SW 1271 (cell line): ENCODE data around the gene ST3GAL3.

ENCODE experiments used
- DNase-seq, 2 experiments: peaks; one replicate each; lab custom pipeline; 2025; lab: John Stamatoyannopoulos, UW

The ST3GAL3 gene

DNA sequence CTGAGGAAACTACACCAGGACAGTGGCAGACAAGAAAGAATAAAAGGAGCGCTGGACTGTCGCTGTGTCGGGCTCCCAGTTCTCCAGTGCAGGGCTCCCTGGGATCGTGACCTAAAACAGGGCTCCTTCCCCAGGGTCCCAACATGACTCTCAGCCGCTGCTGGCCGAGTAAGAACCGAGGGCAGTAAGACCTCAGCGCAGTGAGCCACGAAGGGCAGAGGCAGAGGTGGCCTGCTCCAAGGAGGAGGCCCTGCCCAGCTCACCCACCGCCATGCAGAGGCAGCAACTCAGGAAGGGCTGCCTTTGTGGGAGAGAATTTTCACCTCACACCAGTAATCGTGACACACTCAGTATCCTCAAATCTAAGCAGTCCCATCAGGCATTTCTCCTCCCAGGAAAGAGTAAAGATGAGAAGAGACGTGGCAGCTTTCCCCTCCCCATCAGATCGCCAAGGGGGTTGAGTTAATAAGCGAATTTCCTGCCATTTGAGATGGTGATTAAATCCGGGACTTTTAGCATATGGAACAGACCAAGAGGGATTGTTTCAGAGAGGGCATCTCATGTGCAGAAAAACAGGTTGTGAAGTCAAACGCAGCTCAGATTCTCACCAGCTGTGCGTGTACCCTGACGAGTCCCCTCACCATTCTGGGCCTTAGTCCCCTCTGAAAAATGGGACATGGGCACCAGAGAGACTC, 206.5 kb downstream of the ST3GAL3 start:
- DNase-seq: no peak

DNA sequence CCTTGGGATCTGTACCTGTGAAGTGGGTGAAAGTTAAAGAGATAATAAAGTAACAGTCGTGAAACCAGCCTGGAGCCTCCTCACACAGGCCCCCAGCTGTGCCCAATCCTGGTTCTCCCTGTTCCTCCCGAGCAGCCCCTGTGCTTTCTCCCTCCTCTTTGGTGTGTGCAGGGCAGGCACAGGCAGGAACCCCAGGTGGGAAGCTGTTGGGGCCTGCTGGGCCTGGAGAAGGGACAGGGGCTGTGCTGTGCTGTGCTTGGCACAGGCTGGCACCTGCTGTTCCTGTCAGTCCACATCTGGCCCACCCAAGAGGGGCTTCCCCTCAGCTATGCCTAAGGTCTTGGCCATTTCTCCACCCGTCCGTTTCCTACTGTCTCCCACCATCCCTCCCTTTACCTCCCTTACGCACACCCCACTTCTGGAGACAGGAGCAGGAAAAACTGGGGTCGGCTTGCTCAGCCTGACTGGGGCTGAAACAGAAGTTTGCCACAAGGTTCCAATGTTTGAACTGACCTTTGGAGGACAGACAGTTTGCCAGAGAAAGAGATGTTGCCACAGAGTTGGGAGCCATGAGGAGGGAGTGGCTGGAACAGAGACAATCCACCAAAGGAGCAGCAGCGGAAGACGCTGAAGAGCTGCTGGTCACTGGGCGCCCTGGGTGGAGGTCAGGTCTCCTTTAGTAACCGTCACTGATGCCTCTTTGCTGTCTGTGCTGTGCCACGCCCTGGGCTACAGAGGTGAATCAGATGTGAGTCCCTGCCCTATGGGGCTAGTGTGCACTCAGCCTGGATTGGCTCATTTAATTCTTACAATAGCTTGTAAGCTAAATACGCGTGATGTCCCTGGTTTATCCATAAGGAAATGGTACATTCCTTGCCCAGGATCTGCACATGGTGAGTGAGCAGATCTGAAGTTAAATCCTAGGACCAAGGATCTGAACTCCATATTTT, 207.5 kb downstream of the ST3GAL3 start:
- DNase-seq: no peak

DNA sequence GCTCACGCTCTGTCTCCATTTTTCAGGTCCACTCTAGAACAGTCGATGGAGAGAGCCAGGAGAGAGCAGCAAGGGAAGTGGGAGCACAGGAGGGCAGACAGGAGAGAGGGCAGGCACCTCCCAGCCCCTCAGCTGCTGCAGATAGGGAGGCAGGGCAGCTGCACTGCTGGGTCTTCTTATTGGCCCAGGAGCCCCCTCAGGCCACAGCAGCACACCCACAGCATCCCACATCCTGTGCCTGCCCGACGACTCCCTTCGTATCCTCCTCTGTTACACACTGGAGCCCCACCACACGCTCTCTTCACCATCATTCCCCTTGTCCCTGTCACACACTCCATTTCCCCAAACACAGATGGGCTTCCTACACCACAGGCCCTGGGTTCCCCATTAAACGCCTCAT, 212.6 kb downstream of the ST3GAL3 start:
- no peak for DNase-seq

DNA sequence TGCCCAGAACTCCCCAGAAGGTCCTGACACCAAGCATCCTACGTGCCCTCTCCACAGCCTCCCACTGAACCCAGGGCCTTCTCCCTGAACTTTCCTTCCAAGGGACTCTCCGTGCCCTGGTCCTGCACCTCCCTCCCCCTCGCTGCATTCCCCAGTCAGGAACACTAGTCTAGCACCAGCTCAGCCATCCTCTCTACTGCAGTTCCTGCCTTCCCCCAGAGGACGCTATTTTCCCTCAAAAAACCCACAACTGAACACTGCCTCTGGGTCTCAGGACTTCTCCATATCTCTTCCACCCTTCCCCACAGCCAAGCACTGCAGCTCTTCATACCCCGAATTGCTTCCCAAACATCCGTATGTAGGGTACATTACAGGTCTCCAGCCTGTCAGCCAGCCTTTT, 213.7 kb downstream of the ST3GAL3 start:
- DNase-seq: no peak

GRCh38 chr1:43924516-43924915, 217.2 kb downstream of the ST3GAL3 start:
- no peak for DNase-seq

DNA sequence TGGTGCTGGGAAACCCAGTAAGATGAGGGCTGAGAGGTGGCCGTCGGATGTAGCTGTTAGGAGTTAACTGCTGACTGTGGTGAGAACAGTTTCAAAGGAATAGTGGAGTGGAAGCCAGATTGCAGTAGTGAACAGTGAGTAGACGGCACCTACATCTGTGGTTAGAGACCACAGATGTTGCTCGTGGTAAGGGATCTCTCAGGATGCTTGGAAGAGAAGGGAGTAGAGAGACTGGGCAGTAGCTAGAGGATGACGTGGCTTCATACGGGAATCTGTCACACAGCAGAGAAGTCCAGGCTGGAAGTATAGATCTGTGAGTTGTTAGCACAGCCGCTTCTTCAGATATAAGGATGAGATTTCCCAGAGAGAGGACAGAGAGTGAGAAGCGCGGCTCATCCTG, 218.5 kb downstream of the ST3GAL3 start:
- no peak for DNase-seq

GRCh38 chr1:43930168-43930948, 223.0 kb downstream of the ST3GAL3 start:
- no peak for DNase-seq

- DNase-seq: no peak
Observed at GRCh38 chr1:43930949-43931275, 223.6 kb downstream of the ST3GAL3 start.

- DNase-seq: no peak
Observed at GRCh38 chr1:43931711-43932660, 224.7 kb downstream of the ST3GAL3 start.

GRCh38 chr1:43932786-43933385, 225.6 kb downstream of the ST3GAL3 start:
- no peak for DNase-seq

- DNase-seq: no peak
Observed at GRCh38 chr1:43933386-43934100, 226.2 kb downstream of the ST3GAL3 start, which contains the start of gene ARTN. Gene ARTN (plus strand): TSS chr1:43933801. CDS start chr1:43935657, 1,856 bp downstream.

DNA sequence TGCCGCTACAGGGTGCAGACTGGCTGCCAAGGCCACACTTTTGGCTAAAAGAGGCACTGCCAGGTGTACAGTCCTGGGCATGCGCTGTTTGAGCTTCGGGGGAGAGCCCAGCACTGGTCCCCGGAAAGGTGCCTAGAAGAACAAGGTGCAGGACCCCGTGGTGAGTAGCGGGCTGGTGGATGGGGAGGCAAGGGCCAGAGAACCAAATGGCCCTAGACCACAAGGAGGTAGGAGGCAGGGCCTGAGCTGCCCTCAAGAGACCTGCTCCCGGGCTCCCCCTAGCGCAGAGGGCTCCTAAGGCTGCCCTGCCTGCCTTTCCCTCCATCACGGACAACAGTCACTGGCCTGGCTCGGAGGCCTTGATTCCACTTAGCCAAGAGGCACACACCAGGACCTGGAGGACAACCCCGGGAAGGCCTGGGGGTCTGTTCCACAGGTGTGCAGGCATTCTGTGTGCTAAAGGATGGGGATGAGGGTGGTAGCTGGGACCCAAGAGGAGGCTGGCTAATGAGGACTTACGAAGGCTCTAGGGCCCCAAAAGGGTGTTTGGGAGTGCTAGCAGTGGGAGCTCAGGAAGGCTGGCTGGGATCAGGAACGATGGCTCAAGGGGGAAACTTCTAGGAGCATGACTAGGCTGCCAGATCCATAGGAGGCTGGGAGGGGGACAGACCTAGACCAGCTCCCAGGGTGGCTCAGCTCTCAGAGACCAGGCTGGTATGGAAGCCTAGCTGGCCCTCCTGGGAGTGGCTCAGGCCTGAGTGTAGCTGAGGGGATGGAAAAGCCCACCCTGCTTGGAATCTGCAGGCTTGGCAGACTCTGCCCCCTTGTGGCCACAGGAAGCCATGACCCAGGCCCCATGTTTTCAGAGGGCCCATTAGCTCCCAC, 227.0 kb downstream of the ST3GAL3 start:
- DNase-seq: peak in 1 of 2 experiments; percentile 36

DNA sequence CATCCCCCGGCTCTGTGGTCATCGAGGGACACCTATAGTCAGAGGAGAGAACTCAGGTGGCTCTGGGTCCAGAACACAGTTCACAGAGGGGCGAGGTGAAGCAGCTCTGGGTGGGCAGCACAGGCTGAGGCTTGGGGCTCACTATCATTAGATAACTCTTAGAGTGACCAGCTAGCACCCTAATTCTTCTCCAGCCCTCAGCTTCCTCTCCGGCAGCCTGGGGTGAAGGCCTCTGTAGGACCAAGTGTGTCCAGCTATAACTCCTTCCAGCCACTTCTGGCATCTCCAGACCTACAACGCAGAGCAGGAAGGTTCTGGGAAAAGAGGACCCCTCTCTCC, 227.6 kb downstream of the ST3GAL3 start:
- DNase-seq: no peak

DNA sequence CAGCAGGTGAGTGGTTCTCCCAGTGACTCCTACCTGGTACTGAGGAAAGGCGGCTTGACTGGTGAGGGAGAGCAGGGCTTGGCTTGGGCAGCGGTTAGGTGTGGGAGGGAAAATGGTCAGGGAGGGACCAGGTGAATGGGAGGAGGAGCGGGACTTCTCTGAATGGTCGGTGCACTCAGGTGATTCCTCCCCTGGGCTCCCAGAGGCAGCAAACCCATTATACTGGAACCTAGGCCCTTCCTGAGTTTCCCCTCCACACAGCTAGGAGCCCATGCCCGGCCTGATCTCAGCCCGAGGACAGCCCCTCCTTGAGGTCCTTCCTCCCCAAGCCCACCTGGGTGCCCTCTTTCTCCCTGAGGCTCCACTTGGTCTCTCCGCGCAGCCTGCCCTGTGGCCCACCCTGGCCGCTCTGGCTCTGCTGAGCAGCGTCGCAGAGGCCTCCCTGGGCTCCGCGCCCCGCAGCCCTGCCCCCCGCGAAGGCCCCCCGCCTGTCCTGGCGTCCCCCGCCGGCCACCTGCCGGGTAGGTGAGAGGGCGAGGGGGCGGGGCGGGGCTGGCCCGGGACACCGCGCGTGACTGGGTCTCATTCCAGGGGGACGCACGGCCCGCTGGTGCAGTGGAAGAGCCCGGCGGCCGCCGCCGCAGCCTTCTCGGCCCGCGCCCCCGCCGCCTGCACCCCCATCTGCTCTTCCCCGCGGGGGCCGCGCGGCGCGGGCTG, 228.5 kb downstream of the ST3GAL3 start:
- DNase-seq: no peak

- DNase-seq: no peak
Observed at GRCh38 chr1:43936431-43937151, 229.3 kb downstream of the ST3GAL3 start.

DNA sequence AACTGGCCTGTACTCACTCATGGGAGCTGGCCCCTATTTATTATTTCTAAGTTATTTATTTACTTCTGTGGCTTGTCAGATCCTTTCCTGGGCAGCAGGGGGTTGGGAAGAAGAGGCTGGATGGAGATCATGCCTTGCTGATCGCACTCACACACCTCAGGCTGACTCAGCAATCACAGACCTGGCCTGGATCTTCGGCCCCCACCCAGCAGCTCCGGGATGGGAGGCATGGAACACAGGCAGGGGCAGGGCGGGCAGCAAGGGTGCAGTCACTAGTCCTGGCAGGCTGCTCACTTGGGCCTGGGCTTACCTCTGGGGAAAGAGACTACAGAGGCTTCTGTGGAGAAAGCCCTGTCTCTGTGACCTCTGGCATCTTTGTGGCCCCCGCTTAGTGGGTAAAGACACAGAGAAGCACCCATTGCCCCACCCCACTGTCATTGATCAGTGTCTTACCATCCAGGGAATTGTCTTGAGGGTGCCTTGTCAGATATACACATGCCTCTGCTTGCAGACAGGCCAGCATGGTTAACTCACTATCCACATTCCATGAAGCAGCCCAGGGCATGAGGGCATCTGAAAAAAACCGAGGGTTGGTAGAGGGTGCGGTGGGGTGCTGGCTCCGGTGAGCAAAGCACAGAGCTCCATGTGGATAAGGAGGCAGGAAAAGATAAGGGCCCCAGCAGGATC, 230.0 kb downstream of the ST3GAL3 start:
- DNase-seq: no peak

DNA sequence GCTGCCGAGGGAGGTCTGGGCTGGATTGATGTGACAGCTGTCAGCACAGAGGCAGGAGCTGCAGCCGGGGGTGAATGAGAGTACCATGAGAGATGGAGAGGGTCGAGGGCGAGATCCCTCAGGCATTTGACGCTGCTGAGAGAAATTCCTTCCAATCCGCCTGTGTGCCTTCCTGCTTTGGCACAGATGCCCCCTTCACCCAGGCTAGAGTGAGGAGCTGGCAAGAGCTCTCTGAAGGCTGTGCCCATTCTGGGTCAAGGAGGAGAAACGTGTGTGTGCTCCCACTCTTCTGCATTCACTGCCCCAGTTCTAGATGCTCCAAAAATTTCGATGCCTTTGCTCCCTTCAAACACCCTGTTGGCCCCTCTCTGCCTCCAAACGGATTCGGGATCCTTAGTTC, 231.0 kb downstream of the ST3GAL3 start:
- no peak for DNase-seq
